ENCODE measurements around the gene ANO9.
A peak's percentile ranks its signal among the peaks of the same experiment; 100 is the strongest.
"Not testable (repeated sequence)": the region's sequence is repeated elsewhere in the genome, so short reads cannot be mapped to it uniquely, and the experiment has no call there.

ANO9 gene

DNA sequence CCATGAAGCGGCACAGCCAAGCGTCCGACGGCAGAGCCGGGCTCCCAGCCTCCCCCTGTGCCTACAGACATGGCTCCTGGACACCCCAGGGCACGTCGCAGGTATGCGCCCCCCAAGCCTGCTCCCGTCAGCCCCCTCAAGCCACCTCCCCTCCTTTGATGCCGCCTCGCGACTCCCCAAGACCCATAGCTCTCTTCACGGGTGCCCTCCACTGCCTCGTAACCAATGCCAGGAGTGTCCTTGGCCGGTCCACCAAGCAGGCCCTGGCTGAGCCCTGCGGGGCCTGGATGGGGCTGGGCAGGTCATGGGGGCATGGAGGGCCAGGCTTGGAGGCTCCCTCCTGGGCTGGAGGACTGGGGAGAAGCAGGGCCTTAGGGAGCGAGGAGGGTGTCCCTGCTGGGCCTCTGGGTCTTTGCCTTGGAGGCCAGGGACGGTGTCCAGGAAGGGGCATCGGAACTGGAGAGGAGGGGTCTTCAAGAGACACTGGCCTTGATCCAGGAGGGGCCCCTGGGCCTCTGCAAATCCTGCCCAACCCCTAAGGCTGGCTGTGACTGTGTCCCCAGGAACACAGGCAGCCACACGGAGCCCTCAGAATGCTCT is 9.2 kb downstream of the ANO9 start:
- DNase-seq: no peak

DNA sequence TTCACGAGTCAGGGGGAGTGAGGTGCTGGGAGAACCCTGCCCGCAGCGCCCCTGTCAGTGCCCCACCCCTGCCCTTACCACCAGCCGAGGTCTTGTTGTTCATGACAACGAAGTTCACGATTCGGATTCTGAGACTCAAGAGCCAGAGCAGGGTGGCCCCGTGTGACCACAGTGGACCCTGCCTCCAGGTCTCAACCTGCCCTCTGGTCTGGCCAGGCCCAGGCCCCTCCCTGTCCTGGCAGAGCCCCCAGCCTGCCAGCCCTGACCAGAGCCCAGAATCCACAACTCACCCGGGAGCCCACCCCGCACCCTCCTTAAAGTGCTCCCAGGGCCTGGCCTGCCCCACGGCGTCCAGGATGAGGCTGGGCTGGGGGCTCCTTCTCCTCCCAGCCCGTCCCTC is 9.9 kb downstream of the ANO9 start:
- DNase-seq: no peak

GRCh38 chr11:429931-430456 is 11.8 kb downstream of the ANO9 start:
- DNase-seq: no peak

- no peak for DNase-seq
Observed at GRCh38 chr11:429391-429790, 12.4 kb downstream of the ANO9 start.

- DNase-seq: no peak
Observed at GRCh38 chr11:428295-428694, 13.5 kb downstream of the ANO9 start.

DNA sequence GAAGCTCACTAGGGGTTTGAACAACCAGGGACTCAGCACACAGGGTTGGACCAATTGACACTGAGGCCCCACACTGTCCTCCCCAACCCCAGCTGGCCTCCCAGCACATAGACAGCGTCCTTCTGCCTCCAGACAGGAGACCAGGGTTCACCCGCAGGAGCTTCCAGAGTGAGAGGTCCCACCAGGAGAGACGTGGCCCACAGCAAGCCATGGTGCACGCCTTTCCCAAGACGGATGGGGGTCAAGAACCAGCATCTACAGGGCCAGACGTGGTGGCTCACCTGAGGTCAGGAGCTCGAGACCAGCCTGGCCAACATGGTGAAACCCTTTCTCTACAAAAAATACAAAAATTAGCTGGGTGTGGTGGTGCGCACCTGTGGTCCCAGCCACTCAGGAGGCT is 15.0 kb downstream of the ANO9 start:
- no peak for DNase-seq

GRCh38 chr11:425301-425700 is 16.5 kb downstream of the ANO9 start:
- no peak for DNase-seq

GRCh38 chr11:424766-425165 is 17.0 kb downstream of the ANO9 start:
- DNase-seq: not testable (repeated sequence)

GRCh38 chr11:424232-424631 is 17.6 kb downstream of the ANO9 start:
- no peak for DNase-seq

- no peak for DNase-seq
Observed at GRCh38 chr11:422249-422656, 19.6 kb downstream of the ANO9 start.

GRCh38 chr11:420911-421321 is 20.9 kb downstream of the ANO9 start:
- no peak for DNase-seq

GRCh38 chr11:420054-420910 is 21.5 kb downstream of the ANO9 start:
- DNase-seq: no peak

- DNase-seq: no peak
Observed at GRCh38 chr11:419248-420005, 22.4 kb downstream of the ANO9 start.

- no peak for DNase-seq
Observed at GRCh38 chr11:418343-419247, 23.2 kb downstream of the ANO9 start.

GRCh38 chr11:417652-418342 is 24.0 kb downstream of the ANO9 start:
- DNase-seq: no peak

GRCh38 chr11:416757-417621 is 24.8 kb downstream of the ANO9 start:
- peak; percentile 43 for DNase-seq

DNA sequence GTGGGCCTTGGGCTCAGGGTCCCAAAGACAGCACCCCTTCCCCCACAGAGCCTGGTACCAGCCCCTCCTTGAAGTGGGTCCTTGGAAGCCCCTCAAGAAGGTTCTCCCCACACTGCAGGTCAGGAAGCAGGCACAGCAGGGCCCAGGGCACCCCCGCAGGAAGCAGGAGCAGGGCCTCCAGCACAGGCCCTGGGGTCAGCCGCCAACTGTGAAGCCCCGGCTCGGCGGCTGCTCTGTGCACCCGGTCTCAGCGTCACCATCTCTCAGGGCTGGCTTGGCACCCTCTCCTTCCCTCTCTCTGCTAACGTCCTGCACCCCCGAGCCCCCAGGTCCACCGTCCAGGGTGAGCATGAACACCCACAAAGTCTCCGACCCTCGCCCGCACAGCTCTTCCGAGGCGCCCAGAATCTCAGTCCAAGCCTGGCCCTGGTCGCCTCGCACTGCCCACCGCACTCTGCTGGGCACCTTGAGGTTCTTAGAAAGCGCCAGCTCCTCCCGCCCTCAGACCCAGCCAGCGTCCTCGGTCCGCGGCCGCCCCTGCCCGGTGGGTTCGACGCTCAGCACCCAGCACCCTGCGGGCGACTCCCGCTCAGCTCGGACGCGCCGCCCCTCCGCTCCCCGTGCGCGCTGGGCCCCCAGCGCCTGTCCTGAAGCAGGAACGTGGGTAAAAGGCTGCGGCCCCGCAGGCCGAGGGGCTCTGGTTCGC is 25.6 kb downstream of the ANO9 start:
- DNase-seq: peak; percentile 47

- DNase-seq: peak; percentile 47
Observed at GRCh38 chr11:415640-416041, 26.2 kb downstream of the ANO9 start.

GRCh38 chr11:414318-414857 is 27.4 kb downstream of the ANO9 start:
- DNase-seq: no peak
